Fibroblast of skin of abdomen (primary cell): ENCODE data around the gene ZNF25.
"Not testable (repeated sequence)": the region's sequence is repeated elsewhere in the genome, so short reads cannot be mapped to it uniquely, and the experiment has no call there.

Experiments
- DNase-seq: peaks from one replicate; pipeline ENCODE4 v3.0.0-alpha.2; 2013

The ZNF25 gene

DNA sequence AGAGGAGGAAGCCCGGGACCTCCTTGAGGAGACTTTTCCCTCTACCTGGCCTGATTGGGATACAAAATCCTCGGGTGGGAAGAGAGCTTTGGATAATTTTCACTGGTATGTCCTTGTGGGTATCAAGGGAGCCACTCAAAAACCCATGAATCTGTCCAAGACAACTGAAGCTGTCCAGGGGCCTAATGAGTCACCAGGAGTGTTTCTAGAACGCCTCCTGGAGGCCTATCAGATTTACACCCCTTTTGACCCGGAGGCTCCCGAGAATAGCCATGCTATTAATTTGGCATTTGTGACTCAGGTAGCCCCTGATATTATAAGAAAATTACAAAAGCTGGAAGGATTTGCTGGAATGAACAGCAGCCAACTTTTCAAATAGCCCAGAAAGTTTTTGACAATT, 38.6 kb downstream of the ZNF25 start:
- no peak for DNase-seq

DNA sequence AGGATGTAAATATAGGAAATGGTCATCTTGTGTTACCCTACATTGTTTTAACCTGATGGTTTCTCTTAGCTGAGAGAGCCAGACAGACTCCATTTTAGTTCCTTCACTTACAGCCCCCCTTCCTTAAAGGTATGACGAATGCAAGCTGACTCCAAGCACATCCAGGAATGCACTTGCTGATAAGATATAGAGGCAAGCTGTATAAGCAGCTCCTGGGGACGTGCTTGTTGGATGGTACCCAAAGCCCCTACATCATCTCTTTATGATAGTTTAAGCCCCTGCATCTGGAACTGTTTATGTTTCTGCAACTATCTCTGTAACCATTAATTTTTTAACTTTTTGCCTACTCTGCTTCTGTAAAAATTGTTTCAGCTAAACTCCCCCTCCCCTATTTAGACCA, 41.7 kb downstream of the ZNF25 start:
- DNase-seq, result no peak

DNA sequence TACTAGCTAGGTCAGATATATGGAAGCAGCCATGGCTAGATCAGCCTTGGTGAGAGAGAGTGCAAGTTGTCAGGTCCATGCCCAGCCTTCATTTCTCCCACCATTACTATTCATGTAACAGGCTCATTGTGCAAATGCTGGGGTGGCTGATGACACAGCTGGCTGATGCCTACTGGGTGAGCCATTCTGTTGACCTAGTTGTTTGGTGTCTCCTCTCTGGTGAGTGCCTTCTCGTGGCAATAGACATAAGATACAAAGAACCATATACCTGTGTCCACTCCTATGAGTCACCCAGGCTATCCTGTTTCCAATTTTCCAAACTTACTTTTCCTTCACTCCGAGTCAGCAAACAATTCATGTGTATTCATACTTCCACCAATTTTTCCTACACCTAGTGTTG, 46.0 kb downstream of the ZNF25 start:
- DNase-seq, result no peak

DNA sequence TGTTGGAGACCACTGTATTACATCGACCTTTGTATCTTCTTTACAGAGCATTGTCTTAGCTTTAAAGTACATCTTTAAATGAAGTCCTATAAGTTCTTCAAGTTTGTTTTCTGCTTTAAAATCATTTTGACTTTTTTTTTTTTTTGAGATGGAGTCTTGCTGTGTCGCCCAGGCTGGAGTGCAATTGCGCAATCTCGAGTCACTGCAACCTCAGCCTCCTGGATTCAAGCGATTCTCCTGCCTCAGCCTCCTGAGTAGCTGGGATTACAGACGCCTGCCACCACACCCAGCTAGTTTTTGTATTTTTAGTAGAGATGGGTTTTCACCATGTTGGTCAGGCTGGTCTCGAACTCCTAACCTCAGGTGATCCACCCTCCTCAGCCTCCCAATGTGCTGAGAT, 68.3 kb downstream of the ZNF25 start:
- not testable (repeated sequence) for DNase-seq

DNA sequence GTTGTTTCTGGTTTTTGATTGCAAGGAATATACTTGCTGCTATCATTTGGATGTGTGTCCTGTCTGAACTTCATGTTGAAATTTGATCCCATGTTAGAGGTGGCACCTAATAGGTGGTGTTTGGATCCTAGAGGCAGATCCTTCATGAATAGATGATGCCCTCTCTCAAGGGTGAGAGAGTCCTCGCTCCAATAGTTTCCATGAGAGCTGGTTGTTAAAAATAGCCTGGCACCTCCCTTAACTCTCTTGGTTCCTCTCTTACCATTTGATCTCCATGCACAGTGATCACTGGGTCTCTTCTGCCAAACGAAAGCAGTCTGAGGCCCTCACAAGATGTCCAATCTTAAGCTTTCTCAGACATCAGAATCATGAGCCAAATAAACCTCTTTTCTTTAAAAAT, 70.1 kb downstream of the ZNF25 start:
- DNase-seq, result no peak
